GM19043 (cell line): Measurements from ENCODE around the gene MGAT5.

Experiments used
- ATAC-seq: cut with Tn5 transposase; IDR thresholded peaks from one replicate; pipeline ENCODE4 v1.9.1; 2021; ENCODE audit warnings: low read depth; ENCODE audit not compliant: unreplicated experiment

MGAT5 gene

DNA sequence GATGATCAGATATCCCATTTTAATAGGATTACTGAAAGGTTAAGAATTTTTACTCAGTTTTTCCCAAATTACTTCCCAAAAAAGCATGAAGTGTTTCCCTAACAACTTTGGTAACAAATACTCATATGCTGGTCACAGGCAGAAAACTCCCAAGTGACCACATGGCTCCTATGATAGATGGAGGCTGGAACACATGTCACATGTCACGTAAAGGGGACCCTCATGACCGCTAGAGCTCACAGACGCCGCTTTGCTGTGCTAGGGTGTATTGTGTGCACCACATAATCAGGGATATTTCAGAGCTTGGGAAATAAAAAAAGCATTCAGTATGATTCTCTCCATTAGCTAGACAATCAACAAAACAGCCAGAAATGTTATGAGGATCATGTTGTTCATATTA is 236.7 kb downstream of the MGAT5 start:
- ATAC-seq, result no peak

DNA sequence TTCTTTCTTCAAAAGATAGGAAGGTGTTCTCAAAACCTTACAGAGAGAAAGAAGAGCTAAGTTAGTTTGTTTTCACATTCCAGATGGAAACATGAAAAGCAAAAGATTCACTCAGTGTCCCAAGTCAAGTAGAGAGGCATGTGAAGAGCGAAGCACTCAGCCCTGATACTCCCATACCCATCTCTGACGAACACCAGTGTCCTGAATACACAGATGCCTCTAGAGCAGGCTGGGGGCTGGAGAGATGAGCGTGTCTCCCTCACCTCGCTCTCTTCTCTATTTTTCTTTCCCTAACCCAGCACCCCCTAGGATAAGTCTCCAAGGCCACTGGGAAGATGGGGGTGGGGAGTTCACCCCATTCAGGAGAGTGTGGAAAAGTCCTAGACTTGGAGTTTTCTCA is 237.2 kb downstream of the MGAT5 start:
- ATAC-seq, result no peak

DNA sequence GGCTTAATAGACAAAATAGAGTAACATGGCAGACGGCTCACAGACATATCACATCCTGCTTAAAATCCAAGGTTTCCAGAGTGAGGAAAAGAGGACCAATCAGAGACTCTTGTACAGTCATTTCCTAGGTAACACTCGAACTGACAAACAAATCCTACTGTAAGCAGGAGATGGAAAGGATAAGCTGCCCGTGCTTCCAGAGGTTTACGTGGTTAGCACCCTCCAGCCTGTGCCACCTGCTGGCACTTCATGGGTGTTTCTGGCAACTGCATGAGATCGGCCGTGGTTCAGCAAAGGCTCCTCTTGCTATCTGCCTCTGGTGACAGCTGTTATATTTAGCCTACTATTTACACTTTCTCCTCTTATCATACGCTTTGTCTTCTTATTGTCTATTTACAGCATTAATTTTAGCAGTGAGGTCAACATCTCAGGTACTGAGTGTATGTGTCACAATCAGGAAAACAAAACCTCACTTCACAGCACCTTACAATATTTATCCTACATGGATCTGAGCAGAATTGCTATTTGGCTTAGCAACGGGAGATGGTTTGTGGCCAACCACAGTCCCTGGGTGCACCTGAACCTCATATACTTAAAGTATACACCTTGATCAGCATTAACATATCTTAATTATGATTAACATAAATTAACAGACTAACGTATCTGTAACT is 238.0 kb downstream of the MGAT5 start:
- ATAC-seq, result no peak

DNA sequence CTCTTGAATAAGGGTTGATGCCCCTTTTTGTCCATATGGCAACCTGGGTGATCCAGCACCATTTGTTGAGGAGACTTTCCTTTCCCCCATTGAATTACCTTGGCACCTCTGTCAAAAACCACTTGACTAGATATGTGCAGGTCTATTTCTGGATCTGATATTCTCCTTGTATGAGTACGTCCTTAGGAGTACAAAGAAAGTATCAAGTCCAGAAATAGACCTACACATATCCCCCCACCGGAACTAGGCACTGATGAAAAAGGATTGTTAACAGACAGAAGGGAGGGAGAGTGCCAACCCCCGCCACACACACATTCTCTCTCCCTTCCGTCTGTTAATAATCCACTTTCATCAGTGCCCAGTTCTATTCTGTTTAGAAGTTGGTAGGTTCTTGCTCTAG is 239.9 kb downstream of the MGAT5 start:
- no peak for ATAC-seq

DNA sequence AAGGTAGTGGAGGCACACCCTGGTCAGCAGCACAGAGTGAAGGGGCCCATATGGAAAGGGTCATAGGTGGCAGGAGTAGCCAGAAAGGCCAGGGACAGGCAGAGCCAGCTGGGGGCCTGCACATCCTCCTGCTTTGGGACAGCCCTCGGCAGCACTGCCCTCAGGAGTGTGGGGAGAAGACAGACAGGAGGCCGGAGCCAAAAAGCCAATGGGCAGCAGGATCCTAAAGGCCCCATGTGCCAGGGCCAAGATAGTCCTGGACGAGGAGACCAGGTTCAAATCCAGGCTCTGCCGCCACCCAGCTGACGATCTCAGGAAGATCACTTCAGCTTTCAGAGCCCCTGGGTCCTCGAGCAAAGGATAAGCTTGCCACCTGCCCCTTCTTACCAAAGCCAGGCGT is 244.8 kb downstream of the MGAT5 start:
- ATAC-seq, result no peak

DNA sequence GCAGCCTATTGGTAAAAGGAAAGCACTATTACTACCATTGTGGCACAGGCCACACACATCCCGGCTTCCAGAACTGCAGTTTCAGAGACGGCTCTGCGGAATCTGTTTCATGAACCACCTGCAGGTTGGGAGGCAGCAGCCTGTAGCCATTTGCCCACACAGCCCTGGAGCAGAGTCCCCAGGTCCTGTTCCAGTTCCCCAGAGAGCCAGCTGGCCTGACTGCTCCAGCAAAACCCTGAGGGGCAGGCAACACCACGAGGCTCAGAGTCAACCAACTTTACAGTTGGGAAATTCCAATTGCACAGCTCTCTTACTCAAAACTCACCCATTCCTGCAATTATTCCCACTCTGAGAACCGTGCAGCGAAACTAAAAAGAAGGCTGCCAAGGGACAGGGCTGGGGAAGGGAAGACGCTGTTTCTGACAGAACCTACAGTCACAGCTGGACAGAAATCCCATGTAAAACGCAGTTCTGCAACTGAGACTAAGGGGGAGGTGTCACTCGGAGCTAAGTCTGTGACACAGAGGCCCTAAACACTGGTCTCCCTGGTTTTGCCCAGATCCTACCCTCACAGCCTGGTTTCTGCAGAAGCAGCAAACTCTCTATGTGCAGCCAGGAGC is 245.5 kb downstream of the MGAT5 start:
- no peak for ATAC-seq

DNA sequence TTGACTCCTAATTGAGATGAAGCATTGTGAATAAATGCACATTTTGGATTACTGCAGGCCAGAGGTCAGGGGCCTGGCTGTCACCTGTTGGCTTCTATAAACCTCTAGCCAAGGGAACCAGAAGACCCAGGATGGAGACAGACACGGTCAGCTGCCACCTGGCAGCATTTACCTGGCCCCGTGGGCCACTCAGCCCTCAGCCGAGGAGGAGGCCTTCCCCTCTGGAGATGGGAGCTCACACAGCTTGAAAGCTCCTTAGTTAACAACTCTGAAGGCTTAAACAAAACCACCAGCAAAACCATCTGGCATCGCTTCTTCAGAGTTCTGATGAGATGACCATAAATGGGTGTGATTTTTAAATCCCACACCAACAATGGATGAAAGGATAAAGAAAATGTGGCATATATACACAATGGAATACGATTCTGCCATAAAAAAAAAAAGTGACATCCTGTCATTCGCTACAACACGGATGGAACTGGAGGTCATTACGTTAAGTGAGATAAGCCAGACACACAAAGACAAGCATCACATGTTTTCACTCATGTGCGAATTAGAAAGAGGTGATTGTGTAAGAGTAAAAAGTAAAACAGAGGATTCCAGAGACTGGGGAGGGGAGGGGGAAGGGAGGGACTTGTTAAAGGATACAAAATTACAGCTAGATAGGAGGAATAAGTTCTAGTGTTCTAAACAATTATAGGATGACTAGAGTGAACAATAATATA is 246.5 kb downstream of the MGAT5 start:
- no peak for ATAC-seq

DNA sequence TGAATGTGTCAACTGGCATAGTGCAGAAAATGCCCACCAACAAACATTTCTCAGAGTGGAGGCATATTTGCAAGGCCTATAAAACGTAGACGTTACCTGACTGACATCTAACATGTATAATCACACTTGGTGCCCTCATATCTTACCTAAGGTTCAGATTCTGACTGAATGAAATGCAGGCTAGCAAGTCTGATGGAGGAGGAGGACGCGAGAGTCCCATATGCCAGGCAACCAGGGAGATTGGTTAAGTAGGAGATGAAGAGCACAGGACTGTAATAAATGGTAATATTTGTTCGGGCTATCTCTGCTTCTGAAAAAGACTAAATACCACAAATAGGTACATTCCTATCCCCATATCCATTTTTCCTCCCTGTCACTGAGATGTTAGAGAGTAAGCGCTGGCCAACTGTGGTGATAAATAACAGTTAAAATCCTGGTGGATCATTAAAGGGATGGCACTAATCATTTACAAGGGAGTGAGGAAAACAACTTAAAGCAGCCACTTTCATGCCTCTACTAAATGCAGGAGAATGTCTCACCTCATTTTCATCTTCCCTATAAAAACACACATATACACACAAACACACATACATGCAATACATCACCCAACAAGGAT is 247.7 kb downstream of the MGAT5 start:
- no peak for ATAC-seq

DNA sequence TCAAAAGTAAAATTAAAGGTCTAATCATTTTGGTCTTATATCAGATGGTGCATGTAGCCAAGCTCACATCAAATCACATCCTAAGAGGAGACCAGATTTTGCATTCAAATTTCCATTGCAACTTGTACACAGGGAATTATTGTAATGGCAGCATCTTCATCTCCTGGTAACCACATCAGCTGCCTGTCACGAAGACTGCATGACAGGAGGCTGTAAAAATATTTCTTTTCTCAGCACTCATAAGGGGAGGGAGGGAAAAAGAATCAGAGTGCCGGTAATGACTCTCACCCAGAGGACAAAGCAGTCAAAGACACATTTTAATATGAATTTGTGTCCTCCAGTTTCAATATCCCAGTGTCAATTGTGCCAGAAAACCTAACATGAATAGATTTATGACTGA is 248.2 kb downstream of the MGAT5 start:
- ATAC-seq, result no peak
